ENCODE results near the gene UBE2J2. TPM values are rescaled to one million over a fixed set of nuclear protein-coding genes. Genes with fewer than 3 reads are reported as not detected.

UBE2J2 gene
- total and polyA plus RNA-seq, 7 experiments from 2014 or later, result 62.3 to 92.2 (median 84.1) TPM

- no peak for DNase-seq
- no peaks in the 10 kb centered on the region for H3K4me1 ChIP-seq (ENCODE audit: control insufficient read depth in 2 of 2, insufficient read depth in 2 of 2, low read length in 2 of 2)
- Mint-ChIP-seq H3K27ac (no peak overlapping the region), H3K4me3 (no peak overlapping the region), H3K9me3 (no peaks in the 10 kb centered on the region), H3K4me1 (peaks cover 0 to 5% (median 0%) of the 10 kb centered on the region in 7 donors), H3K27me3 (no peaks in the 10 kb centered on the region), H3K36me3 (no peaks in the 10 kb centered on the region)
- H3K4me3 ChIP-seq (ENCODE audit: low read length), result no peak overlapping the region
- intact Hi-C loops (cut with micrococcal nuclease), result no loop called here
- H3K27me3 ChIP-seq (ENCODE audit: control insufficient read depth in 2 of 2, insufficient read depth in 2 of 2, low read length in 2 of 2), result no peaks in the 10 kb centered on the region
- POLR2A ChIA-PET, result no interaction called here
- H3K36me3 ChIP-seq (ENCODE audit: control insufficient read depth in 2 of 3, insufficient read depth in 3 of 3, low read length in 3 of 3), result peaks cover 0 to 11% (median 0%) of the 10 kb centered on the region in 3 experiments
- ATAC-seq, result no peak
- no peak overlapping the region for H3K27ac ChIP-seq (ENCODE audit: low read depth, low read length)
- CTCF ChIA-PET, result no interaction called here
- H3K9me3 ChIP-seq (ENCODE audit: control insufficient read depth in 2 of 3, low read length in 3 of 3), result no peaks in the 10 kb centered on the region
Measured at GRCh38 chr1:1296070-1297061, 22.7 kb upstream of the UBE2J2 start.

DNA sequence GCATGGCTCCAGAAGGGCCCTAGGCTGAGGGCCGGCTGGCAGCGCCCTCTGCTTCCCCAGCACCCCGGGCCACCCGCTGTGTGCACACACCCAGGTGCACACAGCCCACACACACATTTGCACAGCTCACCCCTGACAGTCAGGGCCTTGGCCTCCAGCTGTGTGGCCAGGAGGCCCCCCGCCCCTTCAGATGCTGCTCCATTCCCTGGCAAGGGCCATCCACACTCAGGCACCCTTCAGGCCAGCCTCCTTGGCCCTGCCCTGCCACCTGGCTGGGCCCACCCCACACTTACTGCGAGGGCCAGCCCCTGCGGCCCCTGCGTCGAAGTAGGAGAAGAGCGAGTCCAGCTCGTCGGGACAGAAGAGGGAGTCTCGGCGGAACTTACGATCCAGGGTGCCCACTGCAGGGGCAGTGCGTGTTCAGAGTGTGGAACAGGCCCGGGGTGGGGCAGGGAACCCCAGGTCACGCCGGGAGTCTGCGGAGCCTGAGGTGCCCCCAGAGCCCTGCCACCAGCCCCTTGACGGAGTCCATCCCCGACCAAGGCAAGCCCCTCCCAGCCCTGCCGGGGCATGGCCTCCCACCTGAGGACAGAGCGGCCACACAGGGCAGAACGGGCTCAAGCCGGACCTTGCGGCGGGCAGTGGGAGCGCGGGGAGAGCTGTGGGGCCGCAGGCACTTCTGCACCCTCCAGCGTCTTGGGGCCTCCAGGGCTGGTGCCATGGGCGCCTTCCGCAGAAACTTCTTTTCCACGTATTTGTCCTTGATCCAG lies 21.7 kb upstream of the UBE2J2 start:
- Mint-ChIP-seq H3K4me3 (no peak overlapping the region), H3K36me3 (no peaks in the 10 kb centered on the region), H3K27me3 (no peaks in the 10 kb centered on the region), H3K9me3 (no peaks in the 10 kb centered on the region), H3K4me1 (peaks cover 0 to 5% (median 0%) of the 10 kb centered on the region in 7 donors), H3K27ac (no peak overlapping the region)
- DNase-seq, result no peak
- peaks cover 0 to 11% (median 0%) of the 10 kb centered on the region in 3 experiments for H3K36me3 ChIP-seq (ENCODE audit: control insufficient read depth in 2 of 3, insufficient read depth in 3 of 3, low read length in 3 of 3)
- H3K27me3 ChIP-seq (ENCODE audit: control insufficient read depth in 2 of 2, insufficient read depth in 2 of 2, low read length in 2 of 2), result no peaks in the 10 kb centered on the region
- no peaks in the 10 kb centered on the region for H3K4me1 ChIP-seq (ENCODE audit: control insufficient read depth in 2 of 2, insufficient read depth in 2 of 2, low read length in 2 of 2)
- no peak overlapping the region for H3K27ac ChIP-seq (ENCODE audit: low read depth, low read length)
- no peaks in the 10 kb centered on the region for H3K9me3 ChIP-seq (ENCODE audit: control insufficient read depth in 2 of 3, low read length in 3 of 3)
- intact Hi-C loops (cut with micrococcal nuclease), result no loop called here
- ChIA-PET POLR2A (no interaction called here), CTCF (interaction anchor here (0.9 kb wide), 1 partner anchor 173 kb away, joined by 3 read pairs; no protein-coding TSS in a partner anchor)
- H3K4me3 ChIP-seq (ENCODE audit: low read length), result no peak overlapping the region
- ATAC-seq, result no peak

- Histone ChIP-seq H3K4me1 (ENCODE audit: control insufficient read depth in 2 of 2, insufficient read depth in 2 of 2, low read length in 2 of 2) (no peaks in the 10 kb centered on the region), H3K36me3 (ENCODE audit: control insufficient read depth in 2 of 3, insufficient read depth in 3 of 3, low read length in 3 of 3) (peaks cover 0 to 11% (median 0%) of the 10 kb centered on the region in 3 experiments), H3K27me3 (ENCODE audit: control insufficient read depth in 2 of 2, insufficient read depth in 2 of 2, low read length in 2 of 2) (no peaks in the 10 kb centered on the region), H3K27ac (ENCODE audit: low read depth, low read length) (no peak overlapping the region), H3K4me3 (ENCODE audit: low read length) (no peak overlapping the region), H3K9me3 (ENCODE audit: control insufficient read depth in 2 of 3, low read length in 3 of 3) (no peaks in the 10 kb centered on the region)
- ChIA-PET POLR2A (no interaction called here), CTCF (interaction anchor here (0.6 to 0.9 kb wide), 2 partner anchors 75 to 172 kb away, joined by 3 to 5 read pairs; no protein-coding TSS in a partner anchor)
- DNase-seq, result no peak
- no peak for ATAC-seq
- no peaks in the 10 kb centered on the region for H3K27me3 Mint-ChIP-seq
- H3K4me1 Mint-ChIP-seq, result peaks cover 0 to 4% (median 0%) of the 10 kb centered on the region in 7 donors
- H3K36me3 Mint-ChIP-seq, result peaks cover 0 to 2% (median 0%) of the 10 kb centered on the region in 5 donors
- no peaks in the 10 kb centered on the region for H3K9me3 Mint-ChIP-seq
- no peak overlapping the region for H3K27ac Mint-ChIP-seq
- no peak overlapping the region for H3K4me3 Mint-ChIP-seq
- intact Hi-C loops (cut with micrococcal nuclease), result loop anchor here in 1 of 2 donors (5.0 kb wide), 1 partner anchor 312 kb away; the partner anchor contains the start of gene PERM1
Measured at GRCh38 chr1:1294250-1294890, 20.7 kb upstream of the UBE2J2 start.

GRCh38 chr1:1293263-1294249 lies 19.9 kb upstream of the UBE2J2 start:
- Mint-ChIP-seq H3K9me3 (no peaks in the 10 kb centered on the region), H3K4me3 (no peak overlapping the region), H3K27ac (no peak overlapping the region), H3K4me1 (peaks cover 0 to 4% (median 0%) of the 10 kb centered on the region in 7 donors), H3K36me3 (peaks cover 0 to 2% (median 0%) of the 10 kb centered on the region in 5 donors), H3K27me3 (no peaks in the 10 kb centered on the region)
- intact Hi-C loops (cut with micrococcal nuclease), result loop anchor here (2.0 to 5.0 kb wide), 2 partner anchors 309 to 311 kb away; partner anchors contain the start of gene PERM1 (in 1 of the 2)
- no peak overlapping the region for H3K27ac ChIP-seq (ENCODE audit: low read depth, low read length)
- no peaks in the 10 kb centered on the region for H3K9me3 ChIP-seq (ENCODE audit: control insufficient read depth in 2 of 3, low read length in 3 of 3)
- DNase-seq (no peak), ATAC-seq (no peak)
- POLR2A ChIA-PET, result no interaction called here
- no peaks in the 10 kb centered on the region for H3K27me3 ChIP-seq (ENCODE audit: control insufficient read depth in 2 of 2, insufficient read depth in 2 of 2, low read length in 2 of 2)
- no peak overlapping the region for H3K4me3 ChIP-seq (ENCODE audit: low read length)
- CTCF ChIA-PET, result no interaction called here
- H3K4me1 ChIP-seq (ENCODE audit: control insufficient read depth in 2 of 2, insufficient read depth in 2 of 2, low read length in 2 of 2), result no peaks in the 10 kb centered on the region
- H3K36me3 ChIP-seq (ENCODE audit: control insufficient read depth in 2 of 3, insufficient read depth in 3 of 3, low read length in 3 of 3), result peaks cover 0 to 11% (median 0%) of the 10 kb centered on the region in 3 experiments

- Histone ChIP-seq H3K36me3 (ENCODE audit: control insufficient read depth in 2 of 3, insufficient read depth in 3 of 3, low read length in 3 of 3) (peaks cover 0 to 8% (median 0%) of the 10 kb centered on the region in 3 experiments), H3K27me3 (ENCODE audit: control insufficient read depth in 2 of 2, insufficient read depth in 2 of 2, low read length in 2 of 2) (no peaks in the 10 kb centered on the region), H3K27ac (ENCODE audit: low read depth, low read length) (no peak overlapping the region), H3K4me1 (ENCODE audit: control insufficient read depth in 2 of 2, insufficient read depth in 2 of 2, low read length in 2 of 2) (no peaks in the 10 kb centered on the region), H3K4me3 (ENCODE audit: low read length) (no peak overlapping the region), H3K9me3 (ENCODE audit: control insufficient read depth in 2 of 3, low read length in 3 of 3) (no peaks in the 10 kb centered on the region)
- ChIA-PET CTCF (no interaction called here), POLR2A (interaction anchor here (1.3 kb wide), 1 partner anchor 10 kb away, joined by 3 read pairs; no protein-coding TSS in a partner anchor)
- ATAC-seq (no peak), DNase-seq (no peak)
- no peak overlapping the region for H3K27ac Mint-ChIP-seq
- intact Hi-C loops (cut with micrococcal nuclease), result loop anchor here (2.0 to 5.0 kb wide), 2 partner anchors 308 to 311 kb away; partner anchors contain the start of gene PERM1 (in 1 of the 2)
- H3K9me3 Mint-ChIP-seq, result no peaks in the 10 kb centered on the region
- H3K27me3 Mint-ChIP-seq, result no peaks in the 10 kb centered on the region
- H3K36me3 Mint-ChIP-seq, result peaks cover 0 to 2% (median 0%) of the 10 kb centered on the region in 5 donors
- no peak overlapping the region for H3K4me3 Mint-ChIP-seq
- peaks cover 0 to 4% (median 0%) of the 10 kb centered on the region in 7 donors for H3K4me1 Mint-ChIP-seq
Measured at GRCh38 chr1:1292851-1293250, 19.2 kb upstream of the UBE2J2 start.

Data from naive thymus-derived CD4-positive, alpha-beta T cell (primary cell).